Measurements from ENCODE around the gene C14orf132. TPM values are rescaled to one million over a fixed set of nuclear protein-coding genes. Genes with fewer than 3 reads are reported as not detected.

The C14orf132 gene
- polyA plus RNA-seq, 1 donor (not counting 4 experiments of a cell fraction or from before 2014, with no cell fraction given), result 1.3 TPM

GRCh38 chr14:96095058-96095457 is 55.9 kb downstream of the C14orf132 start:
- no peak overlapping the region for H3K9ac ChIP-seq (ENCODE audit: control insufficient read depth, extremely low read depth, insufficient read depth, low read length)
- H3K36me3 ChIP-seq (ENCODE audit: control insufficient read depth in 2 of 2, extremely low read depth in 1 of 2, insufficient read depth in 2 of 2, low read length in 2 of 2), result no peaks in the 10 kb centered on the region
- H3K4me2 ChIP-seq (ENCODE audit: control insufficient read depth, extremely low read depth, insufficient read depth, low read depth, low read length), result no peak overlapping the region
- H3K9me1 ChIP-seq (ENCODE audit: control insufficient read depth, extremely low read depth, insufficient read depth, low read length), result no peaks in the 10 kb centered on the region
- no peaks in the 10 kb centered on the region for H3K9me3 ChIP-seq (ENCODE audit: control insufficient read depth, low read depth, low read length)
- H3K4me3 ChIP-seq (ENCODE audit: control insufficient read depth in 2 of 3, extremely low read depth in 1 of 3, insufficient read depth in 2 of 3, low read depth in 1 of 3, low read length in 3 of 3), result no peak overlapping the region
- H2AFZ ChIP-seq (ENCODE audit: control insufficient read depth, low read length), result no peak overlapping the region
- H3K27me3 ChIP-seq (ENCODE audit: control insufficient read depth, extremely low read depth, insufficient read depth, low read length), result peaks cover 41% of the 10 kb centered on the region
- no peak overlapping the region for H3K27ac ChIP-seq (ENCODE audit: control insufficient read depth, insufficient read depth, low read length)
- no peak for FAIRE-seq
- H4K20me1 ChIP-seq (ENCODE audit: control insufficient read depth, extremely low read depth, insufficient read depth, low read length), result no peaks in the 10 kb centered on the region
- DNase-seq (ENCODE audit: low read depth, low spot score), result no peak
- H3K79me2 ChIP-seq (ENCODE audit: control insufficient read depth, insufficient read depth, low read length), result no peaks in the 10 kb centered on the region
- H3K4me1 ChIP-seq (ENCODE audit: control insufficient read depth, extremely low read depth, insufficient read depth, low read length), result peaks cover 8% of the 10 kb centered on the region
- no peak for TF ChIP-seq CTCF (optimal IDR thresholded peaks at IDR 0.05 in 1 of 3, IDR thresholded peaks at IDR 0.05 in 1 of 3, conservative IDR thresholded peaks at IDR 0.05 in 1 of 3; ENCODE audit: extremely low read depth in 1 of 3, insufficient read depth in 2 of 3, low read length in 3 of 3)
- TF ChIP-seq EZH2 (IDR thresholded peaks at IDR 0.05; ENCODE audit: low read length), result no peak
- dilution Hi-C loops (cut with MboI; ENCODE audit: extremely low pct_ligation_motif_present, low sequenced_read_pairs), result no loop called here

DNA sequence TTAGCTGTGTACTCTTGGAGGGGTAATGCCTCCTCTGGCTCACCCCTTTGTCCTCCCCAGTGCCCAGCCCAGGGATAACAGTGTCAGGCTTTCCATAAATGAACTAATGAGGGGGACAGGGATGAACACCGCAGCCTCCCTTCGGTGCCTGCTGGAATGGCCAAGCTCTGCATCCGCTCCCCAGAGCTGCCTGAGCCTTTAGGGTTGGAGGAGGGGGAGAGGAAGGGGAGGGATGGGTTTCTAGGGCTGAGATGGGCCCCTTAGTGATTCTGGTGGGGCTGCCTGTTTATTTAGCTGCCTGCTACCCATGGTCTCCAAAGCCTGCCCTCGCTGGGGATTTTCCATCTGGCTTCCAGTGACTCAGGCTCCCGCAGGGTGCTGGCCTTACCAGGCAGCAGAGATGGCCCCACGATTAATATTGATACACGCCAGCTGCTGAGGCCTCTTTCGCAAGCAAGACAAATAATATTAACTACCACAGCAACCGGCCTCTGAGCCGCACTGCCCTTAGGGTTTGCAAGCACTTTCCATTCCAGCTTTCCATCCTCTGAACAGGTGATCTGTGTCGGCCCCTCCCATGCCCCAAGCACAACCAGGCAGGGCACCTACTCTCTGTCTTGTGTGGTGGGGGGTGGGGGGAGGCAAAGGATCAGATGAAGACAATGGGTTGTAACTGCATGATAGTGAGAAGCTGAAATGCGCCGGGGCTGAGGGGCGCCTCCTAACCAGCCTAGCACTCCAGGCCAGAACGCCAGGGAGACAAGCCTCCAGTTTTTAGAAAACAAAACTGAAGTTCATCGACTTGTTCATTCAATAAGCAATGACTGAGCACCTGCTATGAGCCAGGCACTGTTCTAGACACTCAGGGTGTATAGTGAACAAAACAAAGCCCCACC is 56.7 kb downstream of the C14orf132 start:
- no peak for DNase-seq (ENCODE audit: low read depth, low spot score)
- no peak overlapping the region for H2AFZ ChIP-seq (ENCODE audit: control insufficient read depth, low read length)
- no peak overlapping the region for H3K9ac ChIP-seq (ENCODE audit: control insufficient read depth, extremely low read depth, insufficient read depth, low read length)

More for the DNA sequence above, 56.7 kb downstream of the C14orf132 start:
- no peaks in the 10 kb centered on the region for H3K36me3 ChIP-seq (ENCODE audit: control insufficient read depth in 2 of 2, extremely low read depth in 1 of 2, insufficient read depth in 2 of 2, low read length in 2 of 2)
- no peaks in the 10 kb centered on the region for H3K9me1 ChIP-seq (ENCODE audit: control insufficient read depth, extremely low read depth, insufficient read depth, low read length)
- H3K27me3 ChIP-seq (ENCODE audit: control insufficient read depth, extremely low read depth, insufficient read depth, low read length), result peaks cover 41% of the 10 kb centered on the region
- H3K9me3 ChIP-seq (ENCODE audit: control insufficient read depth, low read depth, low read length), result no peaks in the 10 kb centered on the region
- no peak overlapping the region for H3K4me3 ChIP-seq (ENCODE audit: control insufficient read depth in 2 of 3, extremely low read depth in 1 of 3, insufficient read depth in 2 of 3, low read depth in 1 of 3, low read length in 3 of 3)
- no peaks in the 10 kb centered on the region for H4K20me1 ChIP-seq (ENCODE audit: control insufficient read depth, extremely low read depth, insufficient read depth, low read length)
- no peak overlapping the region for H3K4me2 ChIP-seq (ENCODE audit: control insufficient read depth, extremely low read depth, insufficient read depth, low read depth, low read length)
- dilution Hi-C loops (cut with MboI; ENCODE audit: extremely low pct_ligation_motif_present, low sequenced_read_pairs), result no loop called here
- FAIRE-seq, result no peak
- no peaks in the 10 kb centered on the region for H3K79me2 ChIP-seq (ENCODE audit: control insufficient read depth, insufficient read depth, low read length)
- no peak for TF ChIP-seq EZH2 (IDR thresholded peaks at IDR 0.05; ENCODE audit: low read length)
- no peak for TF ChIP-seq CTCF (optimal IDR thresholded peaks at IDR 0.05 in 1 of 3, IDR thresholded peaks at IDR 0.05 in 1 of 3, conservative IDR thresholded peaks at IDR 0.05 in 1 of 3; ENCODE audit: extremely low read depth in 1 of 3, insufficient read depth in 2 of 3, low read length in 3 of 3)
- peaks cover 11% of the 10 kb centered on the region for H3K4me1 ChIP-seq (ENCODE audit: control insufficient read depth, extremely low read depth, insufficient read depth, low read length)
- no peak overlapping the region for H3K27ac ChIP-seq (ENCODE audit: control insufficient read depth, insufficient read depth, low read length)

Measured in keratinocyte (primary cell).